Renal cortical epithelial cell (primary cell): ENCODE measurements around the gene CPT1B. TPM values are rescaled to one million over a fixed set of nuclear protein-coding genes. Genes with fewer than 3 reads are reported as not detected.
"Not testable (repeated sequence)": the region's sequence is repeated elsewhere in the genome, so short reads cannot be mapped to it uniquely, and the experiment has no call there.

Source experiments
- DNase-seq: peaks from one replicate; pipeline ENCODE4 v3.0.0-alpha.2; 2011; ENCODE audit warnings: low read depth
- total RNA-seq: library from RNA; depleted of rRNA; stranded (reverse); fragments of >200 nt; gene quantifications from 2 replicates; pipeline ENCODE4 v1.2.3, GENCODE V29; 2014

Gene CPT1B
- 4.0 and 14.6 TPM in 2 replicates for total RNA-seq

- no peak for DNase-seq
These were observed at the start of gene CPT1B for GRCh38 chr22:50577987-50578775. TSS of gene CPT1B (minus strand) at chr22:50578427. CDS start at chr22:50577915, 512 bp downstream.

GRCh38 chr22:50626850-50627641, 48.8 kb upstream of the CPT1B start:
- DNase-seq, result no peak

- no peak for DNase-seq
These were observed 48.2 kb upstream of the CPT1B start for GRCh38 chr22:50626314-50626849.

- no peak for DNase-seq
These were observed 47.5 kb upstream of the CPT1B start for GRCh38 chr22:50625568-50626313.

GRCh38 chr22:50625131-50625567, 46.9 kb upstream of the CPT1B start:
- no peak for DNase-seq

- DNase-seq, result no peak
These were observed 46.3 kb upstream of the CPT1B start for GRCh38 chr22:50624347-50625130.

GRCh38 chr22:50622723-50623327, 44.6 kb upstream of the CPT1B start:
- no peak for DNase-seq

GRCh38 chr22:50621948-50622722, 43.9 kb upstream of the CPT1B start:
- DNase-seq, result no peak

- no peak for DNase-seq
These were observed 43.2 kb upstream of the CPT1B start for GRCh38 chr22:50621356-50621880.

- DNase-seq, result no peak
These were observed 42.5 kb upstream of the CPT1B start for GRCh38 chr22:50620593-50621355.

GRCh38 chr22:50614296-50614695, 36.1 kb upstream of the CPT1B start:
- not testable (repeated sequence) for DNase-seq

- no peak for DNase-seq
These were observed 35.2 kb upstream of the CPT1B start for GRCh38 chr22:50613291-50613981.

GRCh38 chr22:50612528-50613221, 34.4 kb upstream of the CPT1B start:
- DNase-seq, result no peak

GRCh38 chr22:50612168-50612527, 33.9 kb upstream of the CPT1B start:
- no peak for DNase-seq

GRCh38 chr22:50611341-50612060, 33.3 kb upstream of the CPT1B start:
- DNase-seq, result no peak

GRCh38 chr22:50610581-50610980, 32.4 kb upstream of the CPT1B start:
- no peak for DNase-seq

GRCh38 chr22:50610041-50610451, 31.8 kb upstream of the CPT1B start:
- DNase-seq, result no peak
